Endodermal cell (in vitro differentiated cells): ENCODE data around the gene NPPA. TPM values are rescaled to one million over a fixed set of nuclear protein-coding genes. Genes with fewer than 3 reads are reported as not detected.
"Not testable (repeated sequence)": the region's sequence is repeated elsewhere in the genome, so short reads cannot be mapped to it uniquely, and the experiment has no call there.

Experiments used
- DNase-seq: peaks from one replicate; pipeline ENCODE4 v3.0.0-alpha.2; 2017
- H3K27ac ChIP-seq: 2 replicates; pipeline ENCODE4 v1.5.1; 2013; ENCODE audit warnings: mild to moderate bottlenecking, low read depth, low read length, moderate library complexity
- H3K27me3 ChIP-seq: 2 replicates; pipeline ENCODE4 v1.6.1; 2013; ENCODE audit warnings: mild to moderate bottlenecking, low read length, moderate library complexity; ENCODE audit not compliant: insufficient read depth, control insufficient read depth, poor library complexity, severe bottlenecking
- H3K36me3 ChIP-seq: 2 replicates; pipeline ENCODE4 v1.7.0; 2013; ENCODE audit warnings: mild to moderate bottlenecking, low read length, moderate library complexity; ENCODE audit not compliant: control insufficient read depth, insufficient read depth
- H3K4me1 ChIP-seq: one replicate; pipeline ENCODE4 v1.7.0; 2013; ENCODE audit warnings: low read length; ENCODE audit not compliant: control insufficient read depth, insufficient read depth
- H3K4me3 ChIP-seq: 2 replicates; pipeline ENCODE4 v1.5.1; 2013; ENCODE audit warnings: mild to moderate bottlenecking, low read length, moderate library complexity
- H3K9ac ChIP-seq: 2 replicates; pipeline ENCODE4 v1.6.1; 2013; ENCODE audit warnings: mild to moderate bottlenecking, low read length, moderate library complexity; ENCODE audit not compliant: poor library complexity, severe bottlenecking; ENCODE audit errors: extremely low read depth
- H3K9me3 ChIP-seq: 2 replicates; pipeline ENCODE4 v1.6.1; 2013; ENCODE audit warnings: mild to moderate bottlenecking, low read length, moderate library complexity; ENCODE audit not compliant: control insufficient read depth
- H3K27ac Mint-ChIP-seq: 2 replicates; pipeline ENCODE4 v1.8.0; 2020; ENCODE audit warnings: mixed read lengths
- H3K27me3 Mint-ChIP-seq: 2 replicates; pipeline ENCODE4 v1.8.0; 2021; ENCODE audit warnings: mild to moderate bottlenecking, mixed read lengths; ENCODE audit not compliant: insufficient read depth
- H3K36me3 Mint-ChIP-seq: 2 replicates; pipeline ENCODE4 v1.8.0; 2020; ENCODE audit warnings: low read depth, mixed read lengths
- H3K4me1 Mint-ChIP-seq: 2 replicates; pipeline ENCODE4 v1.8.0; 2020; ENCODE audit warnings: mixed read lengths
- H3K4me3 Mint-ChIP-seq: 2 replicates; pipeline ENCODE4 v1.8.0; 2020; ENCODE audit warnings: mild to moderate bottlenecking, moderate library complexity, mixed read lengths
- H3K9me3 Mint-ChIP-seq: 2 replicates; pipeline ENCODE4 v1.8.0; 2020; ENCODE audit warnings: mild to moderate bottlenecking, mixed read lengths
- WGBS, 2 experiments: methylation state at CpG; one replicate each; pipeline versions ENCODE4 v1.1.5 to v1.1.7; 2013; ENCODE audit warnings: missing lambda C conversion rate in 2 of 2, mixed read lengths in 1 of 2; ENCODE audit not compliant: insufficient coverage in 1 of 2, insufficient read length in 1 of 2; 5-methylcytosine and 5-hydroxymethylcytosine counted together
- total RNA-seq, 2 donors: library from RNA; stranded (reverse); fragmentation: NEBNext Ultra II Directional in 1 of 2; extraction: Animal tissue kit (Norgen Biotek cat#: 25700) in 1 of 2; gene quantifications; 2 replicates in 1 of 2; 3 replicates in 1 of 2; pipeline ENCODE4 v1.2.1, GENCODE V29; 2021
- TF ChIP-seq, protein P1 (sequence below): fragments of 200-600 bp; sonication (generic); conservative IDR thresholded peaks from 2 replicates; pipeline ENCODE4 v1.5.0; 2021; ENCODE audit warnings: antibody characterized with exemption, mild to moderate bottlenecking

Gene NPPA
- total RNA-seq, 2 donors from 2014 or later: not detected

DNA sequence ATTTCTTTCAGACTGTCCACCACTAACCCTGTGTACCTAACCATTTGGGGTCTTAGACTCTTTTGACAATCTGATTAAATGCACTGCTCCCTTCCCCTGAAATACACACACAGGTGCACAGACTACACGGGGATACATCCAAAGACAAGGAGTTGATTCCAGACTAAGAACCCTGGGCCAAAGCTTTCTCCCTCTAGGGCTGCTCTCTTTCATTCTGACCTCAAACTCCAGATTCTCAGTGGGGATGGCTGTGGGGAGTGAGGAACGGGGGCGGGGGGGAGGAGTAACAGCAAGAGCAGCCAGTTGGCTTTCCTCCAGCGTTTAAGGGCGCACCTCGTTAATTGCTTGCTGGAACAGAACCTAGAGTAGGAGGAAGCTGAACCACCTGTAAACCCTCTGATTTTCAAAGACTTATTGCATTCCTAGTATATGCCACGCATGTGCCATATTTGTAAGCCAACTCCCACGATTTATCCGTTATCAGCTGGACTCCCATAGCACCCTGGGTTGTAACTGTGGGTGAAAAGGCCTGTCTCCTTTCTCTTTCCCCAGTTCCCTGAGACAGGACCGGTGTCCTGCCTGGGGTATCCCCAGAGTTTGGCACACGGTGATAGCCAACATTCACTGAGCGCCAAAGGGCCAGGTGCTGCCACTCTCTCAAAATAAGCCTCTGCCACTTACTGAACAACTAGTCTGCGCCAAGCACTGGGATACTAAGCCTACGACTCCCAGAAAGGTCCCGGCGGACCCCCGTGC is 42.7 kb downstream of the NPPA start:
- Histone ChIP-seq H3K36me3 (peaks cover 37% of the 10 kb centered on the region), H3K9ac (peak overlapping the region; percentile 84), H3K4me3 (peak overlapping the region; percentile 98), H3K4me1 (peaks cover 18% of the 10 kb centered on the region), H3K27ac (peak overlapping the region; percentile 72), H3K9me3 (no peaks in the 10 kb centered on the region), H3K27me3 (no peaks in the 10 kb centered on the region)
- WGBS, 2 experiments: 12% methylated on average over 7 to 17 of the region's 17 CpGs
- Mint-ChIP-seq H3K9me3 (no peaks in the 10 kb centered on the region), H3K4me1 (peaks cover 37% of the 10 kb centered on the region), H3K27me3 (no peaks in the 10 kb centered on the region), H3K27ac (peak overlapping the region; percentile 88), H3K36me3 (peaks cover 30% of the 10 kb centered on the region), H3K4me3 (peak overlapping the region; percentile 97)
- TF ChIP-seq, protein P1, sequence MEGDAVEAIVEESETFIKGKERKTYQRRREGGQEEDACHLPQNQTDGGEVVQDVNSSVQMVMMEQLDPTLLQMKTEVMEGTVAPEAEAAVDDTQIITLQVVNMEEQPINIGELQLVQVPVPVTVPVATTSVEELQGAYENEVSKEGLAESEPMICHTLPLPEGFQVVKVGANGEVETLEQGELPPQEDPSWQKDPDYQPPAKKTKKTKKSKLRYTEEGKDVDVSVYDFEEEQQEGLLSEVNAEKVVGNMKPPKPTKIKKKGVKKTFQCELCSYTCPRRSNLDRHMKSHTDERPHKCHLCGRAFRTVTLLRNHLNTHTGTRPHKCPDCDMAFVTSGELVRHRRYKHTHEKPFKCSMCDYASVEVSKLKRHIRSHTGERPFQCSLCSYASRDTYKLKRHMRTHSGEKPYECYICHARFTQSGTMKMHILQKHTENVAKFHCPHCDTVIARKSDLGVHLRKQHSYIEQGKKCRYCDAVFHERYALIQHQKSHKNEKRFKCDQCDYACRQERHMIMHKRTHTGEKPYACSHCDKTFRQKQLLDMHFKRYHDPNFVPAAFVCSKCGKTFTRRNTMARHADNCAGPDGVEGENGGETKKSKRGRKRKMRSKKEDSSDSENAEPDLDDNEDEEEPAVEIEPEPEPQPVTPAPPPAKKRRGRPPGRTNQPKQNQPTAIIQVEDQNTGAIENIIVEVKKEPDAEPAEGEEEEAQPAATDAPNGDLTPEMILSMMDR: no peak
- DNase-seq: no peak

DNA sequence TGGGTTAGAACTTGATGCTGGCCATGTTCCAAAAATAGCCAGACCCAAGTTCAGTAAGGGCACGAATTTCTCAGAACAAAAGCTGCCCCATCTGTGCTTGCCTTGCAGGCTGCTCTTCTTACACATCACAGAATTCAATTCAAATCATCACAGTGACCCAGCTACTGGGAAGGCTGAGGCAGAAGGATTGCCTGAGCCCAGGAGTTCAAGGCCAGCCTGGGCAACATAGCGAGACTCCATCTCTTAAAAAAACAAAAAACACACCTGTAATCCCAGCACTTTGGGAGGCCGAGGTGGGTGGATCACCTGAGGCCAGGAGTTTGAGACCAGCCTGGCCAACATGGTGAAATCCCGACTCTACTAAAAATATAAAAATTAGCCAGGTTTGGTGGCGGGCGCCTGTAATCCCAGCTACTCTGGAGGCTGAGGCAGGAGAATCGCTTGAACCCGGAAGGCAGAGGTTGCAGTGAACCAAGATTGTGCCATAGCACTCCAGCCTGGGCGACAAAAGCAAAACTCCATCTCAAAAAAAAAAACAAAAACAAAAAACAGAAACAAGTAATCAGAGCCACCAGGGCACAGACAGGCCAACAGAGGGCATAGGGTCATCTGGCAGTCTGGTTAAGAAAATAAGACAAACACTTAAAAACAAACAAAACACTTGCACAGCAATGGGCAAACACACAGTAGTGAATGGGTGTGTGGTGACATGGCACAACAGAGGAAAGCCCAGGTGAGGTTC is 43.5 kb downstream of the NPPA start:
- peaks cover 18% of the 10 kb centered on the region for H3K4me1 ChIP-seq
- H3K4me3 ChIP-seq: peak overlapping the region; percentile 98
- Mint-ChIP-seq H3K4me1 (peaks cover 37% of the 10 kb centered on the region), H3K27ac (peak overlapping the region; percentile 92), H3K36me3 (peaks cover 27% of the 10 kb centered on the region), H3K4me3 (peak overlapping the region; percentile 97)
- H3K9me3 Mint-ChIP-seq, H3K9me3 ChIP-seq, DNase-seq, H3K27me3 Mint-ChIP-seq, H3K27me3 ChIP-seq: not testable (repeated sequence)
- peaks cover 34% of the 10 kb centered on the region for H3K36me3 ChIP-seq
- H3K9ac ChIP-seq: peak overlapping the region; percentile 84
- 72 to 87% methylated on average over 8 to 9 of the region's 9 CpGs for WGBS, 2 experiments
- H3K27ac ChIP-seq: peak overlapping the region; percentile 48

DNA sequence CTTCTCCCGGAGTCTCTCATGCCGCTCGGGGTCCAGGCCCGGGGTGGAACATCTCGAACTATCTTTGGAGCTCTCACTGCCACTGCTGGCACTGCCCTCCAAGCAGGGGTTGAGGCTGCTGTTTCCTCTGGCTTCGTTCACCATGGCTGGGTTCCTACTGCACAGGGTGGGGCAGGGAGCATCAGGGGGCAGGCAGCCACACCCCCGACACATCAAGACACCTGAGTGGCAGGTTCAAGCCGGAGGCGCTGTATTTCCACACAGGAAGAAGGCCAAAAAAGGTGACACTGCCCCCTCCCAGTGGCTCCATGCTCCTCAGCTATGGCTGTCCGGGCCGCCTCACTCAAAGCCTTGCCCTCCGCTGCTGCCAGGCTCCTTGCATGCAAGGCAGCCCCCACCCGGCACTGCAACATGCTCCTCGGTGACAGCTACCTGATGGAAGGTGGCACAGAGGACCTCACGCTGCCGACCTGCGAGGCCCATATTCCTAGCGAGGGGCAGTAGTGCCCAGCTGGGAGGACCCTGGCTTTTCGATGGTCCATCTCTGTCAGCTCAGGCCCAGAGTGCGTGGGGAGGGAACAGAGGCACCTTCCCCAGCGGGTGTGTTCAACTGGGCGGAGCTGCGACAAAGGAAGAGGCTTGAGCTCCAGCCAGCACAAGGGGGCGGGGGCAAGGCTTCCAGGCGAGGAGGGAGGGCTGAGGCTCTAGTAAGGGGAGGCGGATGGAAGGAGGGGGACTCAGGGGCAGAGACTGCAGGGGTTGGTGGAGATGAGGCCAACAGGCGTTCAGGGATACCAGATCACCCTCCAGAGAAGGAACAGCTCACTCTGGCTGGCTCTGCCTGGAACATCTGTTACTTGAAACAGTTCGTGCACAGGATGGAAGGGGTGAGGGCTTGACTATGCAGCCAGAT is 44.4 kb downstream of the NPPA start:
- Mint-ChIP-seq H3K4me3 (peak overlapping the region; percentile 97), H3K9me3 (no peaks in the 10 kb centered on the region), H3K4me1 (peaks cover 37% of the 10 kb centered on the region), H3K27me3 (no peaks in the 10 kb centered on the region), H3K27ac (peak overlapping the region; percentile 92), H3K36me3 (peaks cover 26% of the 10 kb centered on the region)
- H3K36me3 ChIP-seq: peaks cover 27% of the 10 kb centered on the region
- TF ChIP-seq, protein P1: peak; percentile 6
- H3K4me3 ChIP-seq: peak overlapping the region; percentile 78
- H3K9ac ChIP-seq: no peak overlapping the region
- no peaks in the 10 kb centered on the region for H3K27me3 ChIP-seq
- 6 to 14% methylated on average over 15 to 28 of the region's 28 CpGs for WGBS, 2 experiments
- H3K27ac ChIP-seq: peak overlapping the region; percentile 48
- peak; percentile 98 for DNase-seq
- no peaks in the 10 kb centered on the region for H3K9me3 ChIP-seq
- H3K4me1 ChIP-seq: peaks cover 18% of the 10 kb centered on the region
